Testis (tissue), 3 donors: ENCODE data around the gene WEE2. TPM values are rescaled to one million over a fixed set of nuclear protein-coding genes. Genes with fewer than 3 reads are reported as not detected.

Source experiments
- DNase-seq: peaks from one replicate; pipeline ENCODE4 v3.0.0-alpha.2; 2019
- H3K27ac ChIP-seq, 2 donors: fragments of 200-600 bp; sonication (generic); one replicate each; pipeline ENCODE4 v1.5.1; 2019
- H3K27me3 ChIP-seq: fragments of 200-600 bp; sonication (generic); one replicate; pipeline ENCODE4 v1.5.1; 2019
- H3K36me3 ChIP-seq: fragments of 200-600 bp; sonication (generic); one replicate; pipeline ENCODE4 v1.5.1; 2017; ENCODE audit warnings: low read depth; ENCODE audit errors: missing control alignments
- H3K4me1 ChIP-seq: fragments of 200-600 bp; sonication (generic); one replicate; pipeline ENCODE4 v1.5.1; 2019
- H3K4me3 ChIP-seq, 2 donors: fragments of 200-600 bp; sonication (generic); one replicate each; pipeline ENCODE4 v1.5.1; 2017 to 2019
- H3K9me3 ChIP-seq: fragments of 200-600 bp; sonication (generic); one replicate; pipeline ENCODE4 v1.5.1; 2017
- POLR2A ChIP-seq: fragments of 450-650 bp; IDR thresholded peaks from one replicate; pipeline ENCODE4 v1.6.1; 2017; ENCODE audit warnings: antibody characterized with exemption, mild to moderate bottlenecking, moderate library complexity
- WGBS, 2 donors: methylation state at CpG; one replicate each; pipeline ENCODE4 v1.1.5; 2018; 5-methylcytosine and 5-hydroxymethylcytosine counted together
- intact Hi-C: fragments of 100-400 bp; cut with DNase I; formaldehyde crosslinking; loops from one replicate; pipeline ENCODE4 v1.15.1; 2023; ENCODE audit warnings: low total_unique reads
- polyA plus RNA-seq: library from polyadenylated mRNA; stranded (reverse); fragments of 350-450 nt; fragmentation: Illumina TruSeq; extraction: RNeasy Lipid Tissue Mini Kit (QIAGEN cat#74804); gene quantifications from one replicate; pipeline ENCODE4 v1.2.3, GENCODE V29; 2014; ENCODE audit warnings: low read depth, low replicate concordance; ENCODE audit not compliant: insufficient read depth
- total RNA-seq, 2 donors: library from RNA; depleted of rRNA; stranded (reverse); fragments of >200 nt; gene quantifications; one replicate each; pipeline ENCODE4 v1.2.3, GENCODE V29; 2016
- TF ChIP-seq, protein P1 (sequence below), 3 experiments: fragments of 450-650 bp in 2 of 3; fragments of 200-600 bp in 1 of 3; sonication (generic) in 1 of 3; IDR thresholded peaks; one replicate each; pipeline ENCODE4 v1.5.1; 2016 to 2019; ENCODE audit warnings: antibody characterized with exemption in 3 of 3, mild to moderate bottlenecking in 2 of 3, moderate library complexity in 1 of 3

The WEE2 gene
- total and polyA plus RNA-seq, 3 donors from 2014 or later: 0.20 to 1.4 TPM; not detected in 1

DNA sequence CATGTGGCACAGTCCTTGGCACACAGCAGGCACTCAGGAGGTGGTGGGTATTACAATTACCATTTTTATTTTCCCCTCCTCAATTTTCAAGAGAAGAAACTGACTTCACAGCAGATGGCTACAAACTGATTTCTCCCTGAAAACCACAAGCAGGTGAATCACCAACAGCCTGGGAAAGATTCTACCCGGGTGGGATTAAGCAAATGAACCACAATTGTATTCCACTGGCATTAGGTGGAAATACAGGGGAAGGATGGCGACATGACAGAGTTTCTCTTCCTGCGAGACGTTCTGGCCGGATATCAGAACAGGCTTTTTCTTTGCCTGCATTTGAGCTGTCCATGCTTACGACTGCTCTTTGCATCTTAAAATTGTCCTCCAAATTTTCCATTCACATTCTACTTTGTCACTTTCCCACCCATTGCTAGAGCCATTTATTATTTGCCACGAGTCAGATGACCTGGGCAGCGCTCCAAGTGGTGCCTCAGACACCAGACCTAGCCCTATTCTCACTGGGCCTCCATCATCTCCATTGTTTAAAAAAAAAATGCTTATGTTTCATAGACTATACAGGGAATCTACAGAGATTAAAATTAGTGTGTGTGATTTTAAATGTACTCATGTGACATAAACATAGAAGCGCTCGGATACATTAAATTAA lies 10.8 kb upstream of the WEE2 start:
- Histone ChIP-seq H3K36me3 (no peaks in the 10 kb centered on the region), H3K4me3 (no peak overlapping the region), H3K27ac (no peak overlapping the region), H3K4me1 (peaks cover 1% of the 10 kb centered on the region), H3K9me3 (no peaks in the 10 kb centered on the region), H3K27me3 (no peaks in the 10 kb centered on the region)
- no peak for DNase-seq
- intact Hi-C loops: no loop called here
- TF ChIP-seq, protein P1, sequence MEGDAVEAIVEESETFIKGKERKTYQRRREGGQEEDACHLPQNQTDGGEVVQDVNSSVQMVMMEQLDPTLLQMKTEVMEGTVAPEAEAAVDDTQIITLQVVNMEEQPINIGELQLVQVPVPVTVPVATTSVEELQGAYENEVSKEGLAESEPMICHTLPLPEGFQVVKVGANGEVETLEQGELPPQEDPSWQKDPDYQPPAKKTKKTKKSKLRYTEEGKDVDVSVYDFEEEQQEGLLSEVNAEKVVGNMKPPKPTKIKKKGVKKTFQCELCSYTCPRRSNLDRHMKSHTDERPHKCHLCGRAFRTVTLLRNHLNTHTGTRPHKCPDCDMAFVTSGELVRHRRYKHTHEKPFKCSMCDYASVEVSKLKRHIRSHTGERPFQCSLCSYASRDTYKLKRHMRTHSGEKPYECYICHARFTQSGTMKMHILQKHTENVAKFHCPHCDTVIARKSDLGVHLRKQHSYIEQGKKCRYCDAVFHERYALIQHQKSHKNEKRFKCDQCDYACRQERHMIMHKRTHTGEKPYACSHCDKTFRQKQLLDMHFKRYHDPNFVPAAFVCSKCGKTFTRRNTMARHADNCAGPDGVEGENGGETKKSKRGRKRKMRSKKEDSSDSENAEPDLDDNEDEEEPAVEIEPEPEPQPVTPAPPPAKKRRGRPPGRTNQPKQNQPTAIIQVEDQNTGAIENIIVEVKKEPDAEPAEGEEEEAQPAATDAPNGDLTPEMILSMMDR (IDR thresholded peaks at IDR 0.05): no peak
- WGBS, 2 donors: 85 to 87% methylated on average over 10 of the region's 10 CpGs

DNA sequence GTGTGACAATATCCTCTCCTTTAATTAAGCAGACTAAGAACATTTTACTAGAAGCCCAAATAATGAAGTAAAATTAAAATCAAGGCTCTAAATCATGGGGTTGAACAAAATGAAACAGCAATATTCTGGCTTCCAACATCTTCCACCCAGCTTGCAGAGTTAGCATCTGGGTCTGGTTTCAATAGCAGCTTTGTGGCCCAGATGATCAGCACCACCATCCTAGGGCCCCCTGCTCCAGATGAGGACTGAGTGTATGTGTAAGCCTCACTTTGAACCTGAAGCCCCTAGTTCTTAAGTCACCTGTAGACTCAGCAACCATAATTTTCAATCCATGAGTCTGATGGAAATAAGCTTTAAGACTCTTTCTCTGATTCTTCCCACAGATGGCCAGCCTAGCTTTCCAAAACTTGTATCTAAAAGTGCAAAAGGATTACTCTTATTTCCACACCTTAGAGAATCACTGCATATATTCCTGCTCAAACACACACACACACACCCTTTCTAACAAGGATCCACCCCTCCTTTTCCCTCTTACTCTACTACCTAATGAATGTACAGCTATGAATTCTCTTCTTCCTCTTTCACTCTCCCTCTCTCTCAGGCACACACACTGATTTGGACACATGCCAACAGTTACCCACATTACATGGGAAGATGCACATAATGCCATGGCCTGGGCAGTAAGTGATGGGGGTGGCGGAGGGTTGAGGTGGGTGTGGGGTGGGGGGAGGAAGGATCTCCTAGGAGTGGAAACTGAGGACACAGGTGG lies 9.7 kb upstream of the WEE2 start:
- Histone ChIP-seq H3K4me3 (no peak overlapping the region), H3K4me1 (peaks cover 5% of the 10 kb centered on the region), H3K27me3 (no peaks in the 10 kb centered on the region), H3K27ac (no peak overlapping the region), H3K9me3 (no peaks in the 10 kb centered on the region), H3K36me3 (no peaks in the 10 kb centered on the region)
- intact Hi-C loops: no loop called here
- TF ChIP-seq, protein P1 (IDR thresholded peaks at IDR 0.05): no peak
- TF ChIP-seq POLR2A: no peak
- no peak for DNase-seq
- WGBS, 2 donors: 86 to 89% methylated on average over 1 of the region's 1 CpG

DNA sequence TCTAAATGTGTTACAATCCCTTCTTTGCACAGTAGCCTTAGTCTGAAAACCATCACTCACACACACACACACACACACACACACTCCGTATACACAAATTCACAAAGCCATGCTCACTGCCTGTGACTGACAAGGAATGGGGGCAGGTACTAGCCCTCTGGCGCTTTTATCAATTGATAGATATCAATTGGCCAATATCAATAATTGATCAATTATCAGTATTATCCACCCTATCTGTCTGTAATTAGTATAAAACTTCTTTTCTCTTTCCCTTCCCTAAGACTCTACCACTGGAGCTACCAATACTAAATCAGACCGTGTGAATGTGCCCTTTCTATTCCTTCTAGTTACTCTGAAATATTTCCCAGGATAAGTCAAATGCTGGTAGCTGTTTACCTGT lies 8.3 kb upstream of the WEE2 start:
- TF ChIP-seq POLR2A: no peak
- TF ChIP-seq, protein P1 (IDR thresholded peaks at IDR 0.05): no peak
- Histone ChIP-seq H3K36me3 (no peaks in the 10 kb centered on the region), H3K27me3 (no peaks in the 10 kb centered on the region), H3K4me1 (peaks cover 5% of the 10 kb centered on the region), H3K27ac (no peak overlapping the region), H3K4me3 (no peak overlapping the region), H3K9me3 (no peaks in the 10 kb centered on the region)
- WGBS, 2 donors: 67 to 72% methylated on average over 3 of the region's 3 CpGs
- no peak for DNase-seq
- intact Hi-C loops: no loop called here

DNA sequence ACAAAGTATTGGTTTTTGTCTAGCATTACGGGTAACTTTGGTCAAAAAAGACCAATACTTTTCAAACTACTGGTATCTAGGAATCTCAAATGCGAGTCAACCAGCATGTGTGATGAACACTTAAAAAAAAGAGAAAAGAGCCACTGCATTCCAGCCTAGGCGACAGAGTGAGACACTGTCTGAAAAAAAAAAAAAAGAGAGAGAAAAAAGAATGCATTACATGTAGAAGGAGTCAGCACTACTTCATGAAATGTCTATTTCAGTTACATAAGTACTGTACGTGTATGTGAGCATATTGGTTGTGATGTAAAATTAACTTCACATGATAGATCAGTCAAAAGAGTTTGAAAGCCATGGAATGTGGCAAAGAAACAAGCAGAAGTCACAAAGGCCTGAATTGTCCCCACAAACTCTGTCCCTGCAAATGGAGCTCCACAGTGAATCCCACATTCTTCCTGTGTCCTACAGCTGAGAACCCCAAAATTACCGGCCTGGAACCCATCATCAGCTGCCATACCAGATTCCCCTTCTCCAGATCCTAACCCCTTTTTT lies 7.8 kb upstream of the WEE2 start:
- no peak for TF ChIP-seq POLR2A
- TF ChIP-seq, protein P1 (IDR thresholded peaks at IDR 0.05): no peak
- WGBS, 2 donors: 41 to 51% methylated on average over 5 of the region's 5 CpGs
- Histone ChIP-seq H3K4me3 (no peak overlapping the region), H3K27ac (peak overlapping the region in 1 of 2 donors; percentile 59), H3K9me3 (no peaks in the 10 kb centered on the region), H3K27me3 (no peaks in the 10 kb centered on the region), H3K36me3 (no peaks in the 10 kb centered on the region), H3K4me1 (peaks cover 5% of the 10 kb centered on the region)
- intact Hi-C loops: no loop called here
- no peak for DNase-seq
